ENCODE measurements around the gene TMEM135. TPM values are rescaled to one million over a fixed set of nuclear protein-coding genes. Genes with fewer than 3 reads are reported as not detected.

TMEM135 gene
- total and polyA plus RNA-seq, 12 donors: 3.4 to 28.6 (median 16.9) TPM

GRCh38 chr11:87290304-87290922, 252.7 kb downstream of the TMEM135 start:
- no peak for DNase-seq
- ATAC-seq: peak in 2 of 8 donors; percentile 35 to 57
- no peaks in the 10 kb centered on the region for H3K9me3 ChIP-seq
- peak; percentile 30 to 83 (median 75) for TF ChIP-seq CTCF (IDR thresholded peaks at IDR 0.05)
- no peak overlapping the region for H3K27ac ChIP-seq
- 13 to 25% methylated on average over 3 of the region's 3 CpGs for WGBS, 2 donors
- H3K4me1 ChIP-seq: no peaks in the 10 kb centered on the region
- H3K36me3 ChIP-seq: peaks cover 0 to 2% (median 0%) of the 10 kb centered on the region in 9 donors
- no peak overlapping the region for H3K4me3 ChIP-seq
- intact Hi-C loops (cut with DNase I): loop anchor here in 7 of 10 donors (1.0 to 10.0 kb wide), 7 partner anchors 351 to 426 kb away; no protein-coding TSS in a partner anchor
- no peaks in the 10 kb centered on the region for H3K27me3 ChIP-seq

GRCh38 chr11:87292598-87292997, 254.9 kb downstream of the TMEM135 start:
- intact Hi-C loops (cut with DNase I): loop anchor here in 5 of 10 donors (2.0 to 10.0 kb wide), 5 partner anchors 354 to 428 kb away; no protein-coding TSS in a partner anchor

GRCh38 chr11:87295237-87295636, 257.5 kb downstream of the TMEM135 start:
- TF ChIP-seq CTCF (IDR thresholded peaks at IDR 0.05): no peak
- ATAC-seq: no peak
- H3K36me3 ChIP-seq: no peaks in the 10 kb centered on the region
- no peak overlapping the region for H3K4me3 ChIP-seq
- no peak overlapping the region for H3K27ac ChIP-seq
- peaks cover 0 to 4% (median 0%) of the 10 kb centered on the region in 11 donors for H3K9me3 ChIP-seq
- intact Hi-C loops (cut with DNase I): loop anchor here in 1 of 10 donors (10.0 kb wide), 1 partner anchor 430 kb away; no protein-coding TSS in a partner anchor
- DNase-seq: no peak
- H3K4me1 ChIP-seq: peaks cover 0 to under 1% (median 0%) of the 10 kb centered on the region in 9 donors
- 97 to 100% methylated on average over 1 of the region's 1 CpG for WGBS, 2 donors
- no peaks in the 10 kb centered on the region for H3K27me3 ChIP-seq

More at GRCh38 chr11:87292598-87292997, 254.9 kb downstream of the TMEM135 start:
- no peaks in the 10 kb centered on the region for H3K36me3 ChIP-seq
- no peak overlapping the region for H3K27ac ChIP-seq
- TF ChIP-seq CTCF (IDR thresholded peaks at IDR 0.05): no peak
- H3K4me1 ChIP-seq: no peaks in the 10 kb centered on the region
- DNase-seq (no peak), ATAC-seq (no peak)
- H3K9me3 ChIP-seq: no peaks in the 10 kb centered on the region
- H3K27me3 ChIP-seq: no peaks in the 10 kb centered on the region
- H3K4me3 ChIP-seq: no peak overlapping the region
- WGBS, 2 donors: 4 to 54% methylated on average over 1 of the region's 1 CpG

GRCh38 chr11:87296627-87297026, 258.9 kb downstream of the TMEM135 start:
- no peaks in the 10 kb centered on the region for H3K36me3 ChIP-seq
- TF ChIP-seq CTCF (IDR thresholded peaks at IDR 0.05): no peak
- H3K4me1 ChIP-seq: peaks cover 0 to 14% (median 4%) of the 10 kb centered on the region in 9 donors
- DNase-seq (no peak), ATAC-seq (no peak)
- no peaks in the 10 kb centered on the region for H3K27me3 ChIP-seq
- intact Hi-C loops (cut with DNase I): loop anchor here in 1 of 10 donors (10.0 kb wide), 1 partner anchor 432 kb away; no protein-coding TSS in a partner anchor
- WGBS, 2 donors: 92 to 93% methylated on average over 1 of the region's 1 CpG
- H3K27ac ChIP-seq: no peak overlapping the region
- H3K4me3 ChIP-seq: no peak overlapping the region
- H3K9me3 ChIP-seq: peaks cover 0 to 4% (median 0%) of the 10 kb centered on the region in 11 donors
